Mammary epithelial cell (primary cell): ENCODE measurements around the gene LIMA1.

Source experiments
- CTCF ChIP-seq, 2 donors: IDR thresholded peaks in 1 of 2; conservative IDR thresholded peaks in 1 of 2; 2 replicates each; pipeline ENCODE4 v1.5.1; 2011 to 2012; ENCODE audit warnings: inconsistent platforms in 2 of 2, low read length in 2 of 2, mild to moderate bottlenecking in 2 of 2, control low read depth in 1 of 2, low read depth in 1 of 2; ENCODE audit not compliant: insufficient read depth in 1 of 2; ENCODE audit errors: extremely low read depth in 1 of 2
- EZH2 ChIP-seq: IDR thresholded peaks from 2 replicates; pipeline ENCODE4 v1.6.1; 2012; ENCODE audit warnings: low read length, inconsistent platforms, borderline replicate concordance

DNA sequence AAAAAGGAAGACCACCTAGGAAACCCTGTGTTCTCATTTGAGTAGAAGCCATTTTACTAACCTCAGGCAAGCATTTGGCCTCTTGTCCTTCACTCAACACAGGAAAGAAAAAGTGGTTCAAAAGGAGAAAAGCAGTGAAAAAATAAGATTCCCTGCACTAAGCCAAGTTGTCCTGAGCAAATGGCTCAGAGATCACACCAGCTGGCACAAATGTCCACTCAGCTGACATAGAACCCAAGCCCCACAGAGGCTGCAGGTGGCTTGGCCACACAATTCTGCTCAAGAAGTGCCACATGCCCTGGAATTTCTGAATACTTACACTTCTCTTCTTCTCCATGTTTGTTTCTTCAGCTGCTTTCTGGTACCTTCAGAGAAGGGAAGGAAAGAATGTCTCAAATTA lies 52.0 kb downstream of the LIMA1 start:
- TF ChIP-seq CTCF (conservative IDR thresholded peaks at IDR 0.05 in 1 of 2, IDR thresholded peaks at IDR 0.05 in 1 of 2; ENCODE audit: extremely low read depth in 1 of 2, insufficient read depth in 1 of 2, low read depth in 1 of 2, low read length in 2 of 2) (no peak), EZH2 (no peak)
